Neural progenitor cell (in vitro differentiated cells): ENCODE data around the gene UGT1A8.

ENCODE experiments used
- CTCF ChIP-seq: fragments of 200-600 bp; sonication (generic); IDR thresholded peaks from 2 replicates; pipeline ENCODE4 v1.5.1; 2017; ENCODE audit warnings: antibody characterized with exemption, mild to moderate bottlenecking
- EZH2 ChIP-seq: fragments of 200-600 bp; sonication (generic); IDR thresholded peaks from 2 replicates; pipeline ENCODE4 v1.6.1; 2017; ENCODE audit warnings: antibody characterized with exemption, mild to moderate bottlenecking, moderate library complexity

- TF ChIP-seq EZH2: no peak
- TF ChIP-seq CTCF: no peak
Observed at GRCh38 chr2:233658610-233659009, 41.2 kb downstream of the UGT1A8 start.
